ENCODE data around the gene DDX59.

Gene DDX59

GRCh38 chr1:200628223-200628881, 41.4 kb downstream of the DDX59 start:
- peak; percentile 66 for DNase-seq

DNA sequence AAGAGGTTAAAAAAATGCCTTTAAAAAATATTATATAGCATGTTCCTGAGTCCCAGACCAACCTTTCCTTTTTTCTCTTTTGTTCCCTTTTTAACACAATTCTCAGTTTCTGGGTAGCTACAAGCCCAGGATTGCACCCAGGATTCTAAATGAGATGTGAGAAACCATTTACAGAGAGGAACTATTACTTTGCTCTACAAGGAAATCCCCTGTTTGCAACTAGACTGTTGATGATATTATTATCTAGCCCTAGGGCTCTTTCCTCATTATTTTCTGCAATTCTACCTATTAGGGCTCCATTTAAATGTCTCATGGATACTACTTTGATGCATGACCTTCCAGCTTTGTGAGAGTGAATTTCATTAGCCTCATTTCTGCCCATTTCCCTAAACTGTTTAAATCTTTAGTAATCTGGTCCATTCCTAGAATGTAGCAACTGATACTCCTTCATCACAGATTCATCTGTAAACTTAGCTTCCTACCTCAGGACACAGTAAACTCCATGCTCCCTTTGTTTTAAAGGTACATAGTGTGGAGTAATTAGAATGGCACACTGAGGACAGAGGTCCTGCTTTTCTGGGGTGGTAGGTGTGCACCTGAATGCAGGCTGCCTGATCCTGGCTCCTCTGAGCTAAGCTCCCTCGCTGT, 42.0 kb downstream of the DDX59 start:
- no peak for DNase-seq

DNA sequence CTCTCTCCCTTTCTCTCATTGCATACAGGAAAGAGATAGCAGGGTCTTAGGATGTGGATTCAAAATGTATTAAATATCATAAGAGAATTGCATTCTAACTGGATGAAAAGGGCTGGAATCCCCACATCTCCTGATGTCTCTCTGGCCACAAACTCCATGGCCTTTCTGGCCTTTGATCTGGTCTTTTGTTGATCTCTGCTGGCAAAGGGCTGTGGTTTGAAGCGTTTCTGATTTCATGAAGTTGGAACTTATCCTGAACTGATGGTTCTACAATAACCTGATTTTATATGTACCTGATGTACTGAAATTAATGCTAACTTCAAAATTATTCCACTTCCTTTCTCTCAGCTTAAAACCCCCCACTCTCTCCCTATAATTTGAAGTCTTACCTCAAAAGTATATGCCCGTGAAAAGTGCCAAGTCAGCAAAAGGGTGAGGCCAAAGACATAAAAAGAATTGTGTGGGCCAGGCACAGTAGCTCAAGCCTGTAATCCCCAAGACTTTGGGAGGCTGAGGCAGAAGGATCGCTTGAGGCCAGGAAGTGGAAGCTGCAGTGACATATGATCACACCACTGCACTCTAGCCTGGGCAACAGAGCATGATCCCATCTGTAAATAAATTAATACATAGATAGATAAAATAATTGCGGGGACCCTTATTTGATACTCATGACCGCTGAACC, 42.7 kb downstream of the DDX59 start:
- DNase-seq: no peak

- DNase-seq: no peak
Measured at GRCh38 chr1:200625381-200625824, 44.3 kb downstream of the DDX59 start.

GRCh38 chr1:200624679-200625335, 44.9 kb downstream of the DDX59 start:
- no peak for DNase-seq

GRCh38 chr1:200620273-200621131, 49.2 kb downstream of the DDX59 start, which contains the start of gene KIF14:
Gene KIF14 (minus strand): TSS chr1:200620751. CDS start chr1:200618723, 2,028 bp downstream.
- peak; percentile 94 for DNase-seq

DNA sequence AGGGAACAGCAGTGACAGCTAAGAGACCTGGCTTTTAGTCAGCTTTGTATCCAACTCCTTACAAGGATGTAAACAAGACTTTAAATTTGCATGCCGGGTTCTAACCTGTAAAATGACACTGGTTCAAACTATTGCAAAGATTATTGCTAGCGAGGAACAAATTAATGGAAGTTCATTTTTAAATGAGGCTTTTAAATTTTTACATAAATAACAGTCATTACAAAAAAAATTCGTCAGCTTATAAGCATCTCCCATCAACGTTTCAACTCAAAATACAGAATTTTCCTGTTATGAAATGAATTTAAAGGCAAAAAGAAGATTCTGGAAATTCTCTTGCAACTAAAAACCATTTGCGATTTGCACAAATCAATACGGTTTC, 49.8 kb downstream of the DDX59 start:
- DNase-seq: no peak

DNA sequence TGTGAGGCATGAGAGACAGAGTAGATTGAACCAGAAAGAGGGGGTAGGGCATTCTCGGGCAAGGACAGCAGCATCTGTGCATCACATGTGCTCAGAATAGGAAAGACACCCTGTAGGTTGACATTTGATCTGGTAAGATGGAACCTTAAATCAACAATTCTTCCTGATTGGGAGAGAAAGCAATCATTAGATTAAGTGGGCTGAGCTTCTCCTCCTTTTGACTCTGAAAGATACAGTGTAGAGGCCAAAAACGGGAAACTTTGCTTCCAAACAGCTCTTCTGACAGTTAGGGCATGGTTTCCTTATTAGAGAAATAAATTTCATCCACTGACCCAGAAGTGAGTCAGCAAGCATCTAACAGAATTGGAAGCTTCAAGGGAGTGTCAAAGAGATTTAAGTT, 58.9 kb downstream of the DDX59 start:
- DNase-seq: no peak

DNA sequence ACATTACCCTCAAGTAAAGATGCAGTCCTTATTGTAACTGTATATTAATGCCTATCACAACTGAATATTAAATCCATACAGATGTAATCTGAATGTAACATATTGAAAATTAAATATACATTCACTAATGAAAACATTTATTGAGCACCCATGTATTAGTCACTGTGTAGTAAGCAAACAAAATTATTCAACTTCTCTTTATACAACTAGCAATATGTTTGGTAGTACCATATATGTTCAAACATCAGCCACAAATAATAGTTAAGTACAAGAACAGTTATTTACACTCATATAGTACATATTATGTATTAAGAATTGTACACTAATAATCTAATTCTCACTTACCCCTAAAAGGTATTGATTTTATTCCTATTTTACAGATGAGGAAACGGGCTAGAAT, 67.1 kb downstream of the DDX59 start:
- DNase-seq: no peak
